PC-3 (cell line): ENCODE results near the gene MBD3L2B.
"Not testable (repeated sequence)": the region's sequence is repeated elsewhere in the genome, so short reads cannot be mapped to it uniquely, and the experiment has no call there.

Source experiments
- EZH2 ChIP-seq: fragments of 300-600 bp; sonication (generic); IDR thresholded peaks from one replicate; pipeline ENCODE4 v1.6.1; 2017; ENCODE audit warnings: antibody characterized with exemption, mild to moderate bottlenecking, low read length; ENCODE audit not compliant: unreplicated experiment
- TF ChIP-seq, protein P1 (sequence below): fragments of 300-600 bp; sonication (generic); conservative IDR thresholded peaks from 2 replicates; pipeline ENCODE4 v1.5.1; 2017; ENCODE audit warnings: antibody characterized with exemption, low read depth, mild to moderate bottlenecking, low read length

DNA sequence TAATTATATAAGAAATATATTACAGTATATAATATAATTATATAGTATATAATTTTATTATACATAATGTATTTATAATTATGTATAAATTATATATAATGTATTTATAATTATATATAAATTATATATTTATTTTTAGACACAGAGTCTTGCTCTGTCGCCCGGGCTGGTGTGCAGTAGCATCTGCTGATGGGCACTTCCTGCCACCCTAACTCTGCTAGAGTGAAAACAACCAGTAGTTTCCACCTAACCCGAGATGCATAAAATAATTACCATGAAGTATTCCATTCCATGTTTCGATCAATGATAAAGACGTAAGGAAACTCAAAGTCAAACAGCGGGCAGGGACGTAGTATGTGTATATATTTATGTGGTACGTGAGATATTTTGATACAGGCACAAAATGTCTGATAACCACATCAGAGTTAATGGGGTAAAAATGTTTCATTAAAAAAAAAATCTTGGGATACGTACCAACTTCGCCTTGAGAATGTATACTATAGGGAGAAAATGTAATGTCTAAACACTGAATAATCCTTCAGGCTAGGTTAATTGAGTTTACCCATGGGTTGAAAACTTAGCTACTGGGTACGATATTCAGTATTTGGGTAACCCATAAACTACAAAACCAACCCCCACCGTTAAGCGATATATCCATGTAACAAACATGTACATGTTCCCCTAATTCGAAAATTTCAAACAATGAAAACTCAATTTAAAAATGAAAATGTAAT lies 33.6 kb upstream of the MBD3L2B start:
- TF ChIP-seq, protein P1, sequence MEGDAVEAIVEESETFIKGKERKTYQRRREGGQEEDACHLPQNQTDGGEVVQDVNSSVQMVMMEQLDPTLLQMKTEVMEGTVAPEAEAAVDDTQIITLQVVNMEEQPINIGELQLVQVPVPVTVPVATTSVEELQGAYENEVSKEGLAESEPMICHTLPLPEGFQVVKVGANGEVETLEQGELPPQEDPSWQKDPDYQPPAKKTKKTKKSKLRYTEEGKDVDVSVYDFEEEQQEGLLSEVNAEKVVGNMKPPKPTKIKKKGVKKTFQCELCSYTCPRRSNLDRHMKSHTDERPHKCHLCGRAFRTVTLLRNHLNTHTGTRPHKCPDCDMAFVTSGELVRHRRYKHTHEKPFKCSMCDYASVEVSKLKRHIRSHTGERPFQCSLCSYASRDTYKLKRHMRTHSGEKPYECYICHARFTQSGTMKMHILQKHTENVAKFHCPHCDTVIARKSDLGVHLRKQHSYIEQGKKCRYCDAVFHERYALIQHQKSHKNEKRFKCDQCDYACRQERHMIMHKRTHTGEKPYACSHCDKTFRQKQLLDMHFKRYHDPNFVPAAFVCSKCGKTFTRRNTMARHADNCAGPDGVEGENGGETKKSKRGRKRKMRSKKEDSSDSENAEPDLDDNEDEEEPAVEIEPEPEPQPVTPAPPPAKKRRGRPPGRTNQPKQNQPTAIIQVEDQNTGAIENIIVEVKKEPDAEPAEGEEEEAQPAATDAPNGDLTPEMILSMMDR: not testable (repeated sequence)
- not testable (repeated sequence) for TF ChIP-seq EZH2
